ENCODE data around the gene PRKD1.
"Not testable (repeated sequence)": the region's sequence is repeated elsewhere in the genome, so short reads cannot be mapped to it uniquely, and the experiment has no call there.

The PRKD1 gene

DNA sequence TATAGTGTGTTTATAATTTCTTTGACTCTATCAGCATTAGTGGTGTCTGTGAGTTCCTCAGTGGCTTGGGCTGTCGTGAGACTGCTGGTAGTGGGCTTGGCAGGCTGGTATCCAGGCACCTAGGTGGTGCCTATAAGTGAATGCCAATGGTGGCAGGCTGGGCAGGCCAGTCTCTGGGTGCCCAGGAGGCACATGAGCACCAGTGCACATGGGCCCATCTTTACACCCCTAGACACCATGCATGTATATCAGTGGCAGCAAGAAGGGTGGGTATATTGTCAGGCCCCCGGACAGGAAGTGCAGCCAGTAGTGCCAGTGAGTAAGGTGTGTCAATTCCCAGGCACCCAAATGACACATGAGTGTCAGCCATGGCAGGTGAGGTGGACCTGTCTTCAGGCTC, 138.2 kb downstream of the PRKD1 start:
- no peak for DNase-seq

DNA sequence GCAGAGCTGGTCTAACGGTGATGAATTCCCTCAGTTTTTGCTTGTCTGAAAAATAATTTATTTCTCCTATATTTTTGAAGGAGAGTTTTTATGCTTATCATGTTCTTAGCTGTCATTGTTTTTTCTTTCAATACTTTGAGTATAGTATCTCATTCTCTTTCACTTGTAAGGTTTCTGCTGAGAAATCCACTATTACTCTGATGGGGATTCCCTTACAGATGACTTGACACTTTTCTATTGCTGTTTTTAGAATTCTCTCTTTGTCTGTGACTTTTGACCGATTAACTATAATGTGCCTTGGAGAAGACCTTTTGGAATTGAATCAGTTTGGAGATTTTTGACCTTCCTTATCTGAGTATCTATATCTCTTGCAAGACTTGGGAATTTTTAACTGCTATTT, 139.6 kb downstream of the PRKD1 start:
- no peak for DNase-seq

DNA sequence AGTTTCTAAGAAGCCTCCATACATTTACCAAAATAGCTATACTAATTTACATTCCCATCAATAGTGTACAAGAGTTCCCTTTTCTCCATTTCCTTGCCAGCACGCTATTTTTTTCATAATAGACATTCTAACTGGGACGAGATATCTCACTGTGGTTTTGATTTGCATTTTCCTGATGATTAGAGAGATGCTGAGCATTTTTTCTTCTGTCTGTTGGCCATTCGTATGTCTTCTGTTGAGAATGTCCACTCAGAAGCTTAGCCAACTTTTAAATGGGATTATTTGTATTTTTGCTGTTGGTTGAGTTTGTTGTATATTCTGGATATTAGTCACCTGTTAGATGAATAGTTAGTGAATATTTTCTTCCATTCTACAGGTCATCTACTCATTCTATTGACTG, 144.1 kb downstream of the PRKD1 start:
- DNase-seq, result no peak

DNA sequence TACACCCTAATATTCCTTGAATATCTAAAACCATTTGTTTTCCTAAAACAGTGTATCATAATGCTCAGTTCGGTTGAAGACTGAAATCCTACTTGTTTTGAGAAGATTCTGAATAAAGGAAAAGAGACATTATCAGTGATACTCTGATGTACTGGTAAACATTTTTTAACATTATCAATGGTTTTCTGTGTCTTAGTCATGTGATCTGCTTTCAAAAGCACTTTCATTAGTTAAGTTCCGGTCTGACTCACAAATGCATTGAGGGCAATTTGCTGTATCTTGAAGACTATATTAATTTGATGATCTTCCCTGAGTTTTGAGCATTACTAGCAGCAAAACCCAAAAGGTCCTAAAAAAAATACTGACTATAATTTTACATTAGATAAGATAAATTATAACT, 145.6 kb downstream of the PRKD1 start:
- no peak for DNase-seq

DNA sequence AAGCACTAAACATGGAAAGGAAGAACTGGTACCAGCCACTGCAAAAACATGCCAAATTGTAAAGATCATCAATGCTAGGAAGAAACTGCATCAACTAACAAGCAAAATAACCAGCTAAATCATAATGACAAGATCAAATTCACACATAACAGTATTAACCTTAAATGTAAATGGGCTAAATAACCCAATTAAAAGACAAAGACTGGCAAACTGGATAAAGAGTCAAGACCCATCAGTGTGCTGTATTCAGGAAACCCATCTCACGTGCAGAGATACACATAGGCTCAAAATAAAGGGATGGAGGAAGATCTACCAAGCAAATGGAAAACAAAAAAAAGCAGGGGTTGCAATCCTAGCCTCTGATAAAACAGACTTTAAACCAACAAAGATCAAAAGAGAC, 150.5 kb downstream of the PRKD1 start:
- DNase-seq, result not testable (repeated sequence)

DNA sequence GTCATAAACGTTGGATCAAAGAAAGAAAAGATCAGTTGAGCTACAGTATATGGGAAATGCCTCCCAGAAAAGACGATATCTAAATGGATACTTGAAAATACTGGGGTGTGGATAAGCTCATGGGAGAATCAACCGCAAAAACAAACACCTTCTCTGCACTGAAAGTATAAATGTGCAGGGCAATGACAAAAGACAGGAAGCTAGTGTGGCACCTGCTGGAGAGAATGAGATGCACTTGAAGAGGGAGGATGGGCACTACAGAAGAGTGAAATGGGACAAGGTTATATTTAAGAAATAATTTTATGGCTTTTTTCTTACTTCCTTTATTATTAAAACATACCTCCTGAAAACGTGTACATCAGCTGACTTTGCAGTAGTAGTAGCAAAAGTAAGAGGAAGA, 153.7 kb downstream of the PRKD1 start:
- peak; percentile 91 for DNase-seq

DNA sequence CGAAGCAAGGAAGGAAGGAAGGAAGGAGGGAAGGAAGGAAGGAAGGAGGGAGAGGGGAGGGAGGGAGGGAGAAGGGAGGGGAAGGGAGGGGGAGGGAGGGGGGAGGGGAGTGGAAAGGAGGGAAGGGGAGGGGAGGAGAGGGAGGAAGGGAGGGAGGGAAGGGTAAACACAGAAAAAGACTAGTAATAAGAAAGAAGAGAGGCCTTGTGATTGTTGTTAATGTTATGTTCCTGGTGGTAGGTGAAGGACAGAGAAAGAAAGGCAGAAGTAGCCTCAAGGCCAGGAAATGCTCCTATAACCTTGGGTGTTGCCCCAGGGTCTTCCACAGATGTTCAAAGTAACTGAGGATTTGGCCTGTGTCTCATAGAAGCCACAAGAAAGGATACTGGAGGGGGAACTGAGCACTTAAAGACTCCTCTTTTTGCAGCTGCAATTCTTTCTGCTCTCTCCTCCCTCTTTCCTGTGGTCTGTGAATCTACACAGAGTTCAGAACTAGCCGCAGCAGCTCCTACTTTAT, 164.2 kb downstream of the PRKD1 start:
- DNase-seq, result no peak

DNA sequence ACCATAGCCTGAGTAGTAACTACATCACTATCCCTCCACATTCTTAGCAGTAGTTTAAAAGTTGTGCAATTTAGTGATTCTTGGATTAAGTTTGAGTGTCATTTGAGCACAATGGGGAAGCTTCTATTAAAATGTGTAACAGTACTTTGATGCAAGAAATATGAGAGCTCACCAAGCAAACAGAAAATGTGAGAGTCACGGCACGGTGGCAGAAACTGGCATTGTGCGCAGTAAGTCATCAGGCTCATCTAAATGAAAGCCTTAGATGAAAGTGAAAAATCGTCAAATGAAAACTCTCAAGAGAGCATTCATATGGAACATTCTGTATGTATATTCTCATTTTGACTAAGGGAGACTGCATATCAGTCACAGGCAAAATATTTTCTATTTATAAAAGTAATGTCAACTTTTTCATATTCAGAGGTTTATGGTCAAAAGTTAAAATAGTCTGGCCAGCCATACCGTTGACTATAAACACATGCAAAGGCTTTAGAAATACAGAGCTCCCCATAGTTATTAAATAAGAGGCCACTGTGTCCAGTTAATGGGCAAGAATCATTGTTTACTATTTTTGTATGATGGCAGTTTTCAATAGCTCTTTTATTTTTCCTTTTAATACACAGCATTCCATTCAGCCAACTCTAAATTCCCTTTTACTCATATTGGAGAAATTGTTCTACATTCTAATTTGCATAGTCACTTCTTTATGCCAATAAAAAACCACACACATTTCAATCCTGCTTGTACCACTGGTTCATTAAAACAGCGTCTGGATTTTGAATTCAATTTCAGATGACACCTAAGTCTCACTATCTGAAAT, 167.9 kb downstream of the PRKD1 start:
- DNase-seq, result no peak

DNA sequence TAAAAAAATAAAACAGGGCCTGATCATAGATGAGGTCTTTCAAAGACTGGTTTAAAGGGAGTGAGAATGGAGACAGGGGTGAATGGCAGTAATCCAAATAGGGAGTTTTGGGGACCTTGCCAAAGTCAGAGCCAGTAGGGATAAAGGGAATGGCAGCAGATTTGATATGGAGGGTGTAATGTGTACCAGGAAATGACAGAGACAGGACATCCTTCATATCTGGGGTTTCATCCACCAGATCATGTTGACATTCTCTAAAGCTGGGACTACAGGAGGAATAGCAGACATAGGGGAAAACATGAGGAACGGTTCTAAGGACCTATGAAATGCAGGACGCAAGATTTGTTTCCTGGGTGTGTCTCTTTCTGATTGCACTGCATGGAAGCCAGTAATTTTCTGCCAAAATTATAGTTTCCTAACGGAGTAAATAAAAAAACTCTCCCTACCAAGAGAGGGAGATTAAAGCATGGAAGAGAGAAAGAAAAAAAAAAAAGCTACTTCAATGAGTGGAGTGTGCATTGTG, 169.9 kb downstream of the PRKD1 start:
- DNase-seq, result peak; percentile 61

DNA sequence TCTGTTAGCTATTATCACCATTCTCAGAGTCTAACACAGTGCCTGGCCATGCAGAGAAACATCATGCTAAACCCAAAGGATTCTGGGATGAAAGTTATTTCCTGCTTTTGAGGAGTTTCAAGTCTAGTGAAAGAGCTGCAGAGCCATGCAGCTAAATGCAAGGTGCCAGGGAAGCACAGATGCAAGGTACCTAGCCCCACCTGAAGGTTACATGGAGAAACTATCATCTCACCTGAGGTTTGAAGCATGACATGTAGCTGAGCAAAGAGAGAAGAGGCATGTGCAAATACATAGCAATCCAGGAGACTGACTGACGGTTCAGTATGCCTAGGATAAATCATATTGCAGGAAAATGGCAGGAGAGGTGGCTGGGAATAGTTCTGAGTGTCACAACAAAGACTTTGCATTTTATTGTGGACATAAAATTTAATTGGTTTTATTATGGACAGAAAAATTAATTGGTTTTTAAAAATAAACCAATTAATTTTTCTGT, 170.4 kb downstream of the PRKD1 start:
- DNase-seq, result peak; percentile 47

DNA sequence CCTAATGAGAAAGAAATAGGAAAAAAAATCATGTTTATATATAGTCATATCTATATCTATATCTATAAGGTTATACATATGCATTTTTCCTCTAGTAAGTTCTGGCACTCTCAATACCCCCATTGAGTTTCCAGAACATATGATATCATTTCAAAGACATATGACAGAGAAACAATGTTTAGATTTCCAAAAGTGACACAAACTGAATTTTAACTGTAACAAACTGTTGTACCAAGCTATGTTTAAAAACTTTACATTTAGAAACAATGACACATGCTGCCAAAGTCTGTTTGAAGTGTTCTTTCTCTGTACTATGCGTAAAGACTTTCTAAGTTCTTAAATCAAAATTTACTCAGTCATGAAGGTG, 171.6 kb downstream of the PRKD1 start:
- DNase-seq, result no peak

DNA sequence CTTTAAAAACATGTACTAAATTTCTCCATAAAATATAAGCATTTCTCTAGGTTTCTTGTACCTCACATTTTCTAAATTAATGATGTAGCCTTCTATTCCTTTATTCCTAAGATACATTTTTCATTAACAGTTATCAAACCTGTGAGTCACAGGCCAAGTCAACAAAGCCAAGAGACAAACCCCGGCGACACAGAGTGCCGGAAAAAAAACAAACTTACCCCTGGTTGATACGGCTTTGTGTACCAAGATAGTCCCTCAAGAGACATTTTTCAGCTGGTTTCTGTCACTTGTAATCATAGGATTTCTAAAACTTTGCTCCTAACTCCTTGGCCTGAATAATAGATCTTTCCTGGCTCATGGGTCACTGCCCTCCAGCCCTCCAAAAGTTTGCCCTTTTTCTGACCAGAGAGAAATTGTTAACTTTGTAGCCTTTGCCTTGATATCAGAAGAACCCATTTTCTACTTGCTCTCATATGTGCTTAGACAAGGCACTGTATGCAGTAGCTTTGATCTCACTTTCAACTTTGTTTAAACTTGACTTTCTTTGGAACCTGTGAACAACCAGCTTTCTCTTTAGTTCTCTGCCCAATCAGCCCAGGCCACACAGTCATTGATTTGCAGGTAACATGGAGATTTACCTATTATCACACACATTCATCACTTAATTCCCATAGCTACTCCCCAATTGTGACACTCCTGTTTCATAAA, 172.2 kb downstream of the PRKD1 start:
- peak; percentile 13 for DNase-seq

DNA sequence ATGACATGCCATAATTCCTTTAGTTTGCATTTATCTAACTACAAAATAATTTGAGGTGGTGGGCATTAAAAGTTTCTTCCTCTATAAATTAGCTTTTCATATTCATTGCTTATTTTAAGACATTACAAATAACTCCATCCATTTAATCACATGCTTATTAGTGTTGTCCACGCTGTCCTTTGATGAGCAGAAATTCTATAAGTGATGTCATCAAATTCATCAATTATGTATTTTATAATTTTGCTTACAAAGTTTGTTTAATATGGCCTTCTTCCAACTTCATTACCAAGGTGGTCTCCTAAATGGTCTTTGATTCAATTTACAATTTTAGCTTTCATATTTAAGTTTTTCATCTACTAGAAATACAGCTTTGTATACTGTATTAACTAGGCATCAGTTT, 173.5 kb downstream of the PRKD1 start:
- no peak for DNase-seq

DNA sequence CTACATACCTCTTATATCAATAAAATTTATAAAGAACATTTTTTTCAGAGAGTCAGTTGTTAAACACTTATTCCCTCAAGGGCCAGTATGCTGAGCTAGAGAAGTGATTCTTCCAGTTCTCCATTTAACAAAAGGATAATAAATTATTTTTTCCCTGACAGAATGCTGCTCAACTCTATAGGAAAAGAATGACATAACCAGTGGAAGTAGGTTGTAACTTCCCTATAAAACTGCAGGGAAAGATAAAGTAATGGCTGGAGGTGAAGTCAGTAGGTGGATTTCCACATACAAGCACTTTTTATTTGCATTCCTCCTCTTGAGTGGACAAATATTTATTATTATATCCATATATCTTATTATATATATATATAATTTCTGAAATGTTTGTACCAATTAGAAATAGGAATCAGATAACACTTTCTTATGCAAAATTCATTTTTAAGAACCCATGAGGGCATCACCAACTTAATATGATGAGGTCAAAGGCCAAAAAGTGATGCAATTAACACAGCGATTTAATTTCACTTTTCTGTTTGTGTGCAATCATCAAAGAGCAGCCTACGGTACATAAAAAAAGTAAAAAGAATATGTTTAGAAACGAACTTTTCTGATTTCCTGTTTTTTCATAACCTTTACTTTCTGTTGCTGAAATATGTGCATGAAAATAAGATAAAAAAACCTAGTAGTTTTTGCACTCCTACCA, 175.3 kb downstream of the PRKD1 start:
- no peak for DNase-seq

DNA sequence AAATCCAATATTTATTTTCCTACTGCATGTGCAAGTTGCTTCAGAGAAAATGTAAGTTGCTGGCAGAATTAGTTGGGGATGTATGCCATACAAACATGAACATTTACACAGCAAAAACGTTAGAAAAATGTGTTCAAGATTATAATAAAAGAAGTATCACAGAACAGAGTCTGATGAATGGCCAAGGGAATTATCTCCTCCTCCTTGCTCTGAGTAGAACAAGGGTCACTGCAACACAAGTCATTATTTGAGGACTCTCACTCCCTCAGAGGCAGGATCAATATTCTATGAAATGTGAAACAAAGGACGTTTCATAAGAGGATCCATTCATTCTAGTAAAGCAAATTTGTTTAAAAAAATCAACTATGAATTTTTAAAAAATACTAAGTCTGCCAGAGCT, 177.8 kb downstream of the PRKD1 start:
- DNase-seq, result no peak

DNA sequence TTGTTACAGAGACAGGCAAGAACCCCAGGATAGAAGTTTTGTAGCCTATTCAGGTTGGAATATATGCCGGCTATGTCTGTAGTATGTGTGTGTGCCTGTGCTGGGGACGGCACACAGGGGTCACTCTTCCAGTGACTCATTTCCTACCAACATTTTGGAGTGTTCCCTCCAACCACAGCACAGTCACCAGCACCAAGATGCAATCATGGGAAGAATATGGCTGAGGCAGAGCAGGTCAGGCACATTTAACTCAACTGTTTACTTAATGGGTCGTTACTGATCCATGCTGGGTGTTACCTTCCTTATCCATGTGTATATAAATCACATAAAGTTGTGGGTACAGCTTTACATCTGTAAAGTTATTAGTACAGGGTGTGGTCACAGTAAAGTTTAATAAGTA, 178.3 kb downstream of the PRKD1 start:
- DNase-seq, result no peak

DNA sequence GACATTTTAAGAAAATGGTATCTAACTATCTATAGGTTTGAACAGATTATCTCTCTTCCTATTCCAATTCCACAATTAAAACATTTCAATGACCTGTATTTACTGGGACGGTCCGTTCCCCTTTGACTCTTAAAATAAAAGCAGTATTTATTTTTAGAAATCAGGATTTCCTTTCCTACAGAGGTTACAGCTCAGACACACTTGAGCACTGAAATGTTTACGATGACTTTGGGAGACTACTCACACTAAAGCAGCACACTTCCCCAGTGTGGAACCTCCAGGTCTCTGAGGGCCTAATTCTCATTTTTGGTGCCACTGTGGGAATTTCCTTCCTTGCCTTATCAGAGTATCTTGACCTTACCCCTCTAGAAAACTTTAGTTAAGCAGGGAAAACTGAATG, 181.8 kb downstream of the PRKD1 start:
- DNase-seq, result no peak

DNA sequence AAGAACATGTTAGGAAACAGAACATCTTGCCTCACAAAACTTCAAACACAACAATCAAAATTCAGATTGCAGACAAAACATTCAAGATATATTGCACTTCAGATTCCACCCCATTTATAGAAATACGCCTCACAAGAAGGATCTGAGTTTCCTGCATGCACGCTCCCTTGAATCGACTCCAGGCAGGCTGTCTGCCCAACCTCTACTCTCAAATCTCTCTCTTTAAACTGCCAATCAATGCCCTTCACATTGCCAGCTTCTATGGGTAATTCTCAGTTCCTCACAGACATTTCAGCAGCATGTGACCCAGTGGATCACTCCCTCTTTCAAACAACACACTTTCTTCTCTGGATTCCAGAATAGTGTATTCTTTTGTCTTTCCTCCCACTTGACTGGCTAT, 184.1 kb downstream of the PRKD1 start:
- peak; percentile 37 for DNase-seq

DNA sequence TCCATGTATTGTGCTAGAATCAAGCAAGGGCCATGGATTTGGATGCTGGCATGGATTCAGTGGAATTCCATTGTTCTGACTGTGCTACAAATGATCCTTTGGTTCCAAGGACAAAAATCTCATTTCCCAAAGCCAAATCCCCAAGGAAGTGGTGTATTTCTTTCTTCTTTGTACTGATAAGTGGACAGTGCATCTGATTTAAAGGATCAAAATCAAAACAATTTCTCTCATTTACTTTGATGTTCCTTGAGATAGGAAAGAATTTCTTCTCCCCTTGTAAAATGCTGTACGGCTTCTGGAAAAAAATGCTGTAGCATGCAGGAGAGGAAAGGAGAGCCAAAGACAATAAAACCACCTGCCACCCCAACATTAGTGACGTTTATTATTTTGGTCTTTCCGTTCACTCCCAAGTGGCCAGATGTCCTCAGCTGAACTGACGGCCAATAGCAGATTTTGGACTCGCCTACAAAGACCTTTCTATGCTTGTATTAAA, 185.7 kb downstream of the PRKD1 start:
- peak; percentile 90 for DNase-seq

DNA sequence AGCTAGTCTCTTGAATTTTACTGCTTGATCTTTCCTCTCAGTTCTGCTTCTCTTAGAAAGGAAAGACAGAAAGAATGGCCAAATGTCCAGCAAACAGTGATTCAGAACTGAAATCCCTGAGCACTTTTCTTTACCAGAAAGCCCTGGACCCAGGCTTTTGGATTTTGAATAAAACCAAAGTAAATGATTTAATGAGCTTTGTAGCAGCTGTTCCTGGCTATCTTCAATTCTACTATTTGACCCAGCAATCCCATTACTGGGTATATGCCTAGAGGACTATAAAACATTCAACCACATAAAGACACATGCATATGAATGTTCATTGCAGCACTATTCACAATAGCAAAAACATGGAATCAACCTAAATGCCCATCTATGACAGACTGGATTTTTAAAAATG, 187.2 kb downstream of the PRKD1 start:
- DNase-seq, result no peak

DNA sequence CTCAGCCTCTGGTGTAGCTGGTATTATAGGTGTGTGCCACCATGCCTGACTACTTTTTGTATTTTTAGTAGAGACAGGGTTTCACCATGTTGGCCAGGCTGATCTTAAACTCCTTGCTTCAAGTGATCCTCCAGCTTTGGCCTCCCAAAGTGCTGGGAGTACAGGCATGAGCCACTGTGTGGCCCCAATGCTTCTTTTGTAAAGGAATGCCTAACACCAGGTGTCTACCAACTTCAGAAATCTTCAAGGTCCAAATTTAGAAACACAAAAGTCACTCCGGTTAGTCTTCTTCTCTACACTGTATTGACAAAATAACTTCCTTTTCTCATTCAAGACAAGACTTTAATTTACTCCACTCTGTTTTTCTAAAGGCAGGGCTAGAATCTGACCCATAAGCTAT, 188.7 kb downstream of the PRKD1 start:
- DNase-seq, result peak; percentile 9

DNA sequence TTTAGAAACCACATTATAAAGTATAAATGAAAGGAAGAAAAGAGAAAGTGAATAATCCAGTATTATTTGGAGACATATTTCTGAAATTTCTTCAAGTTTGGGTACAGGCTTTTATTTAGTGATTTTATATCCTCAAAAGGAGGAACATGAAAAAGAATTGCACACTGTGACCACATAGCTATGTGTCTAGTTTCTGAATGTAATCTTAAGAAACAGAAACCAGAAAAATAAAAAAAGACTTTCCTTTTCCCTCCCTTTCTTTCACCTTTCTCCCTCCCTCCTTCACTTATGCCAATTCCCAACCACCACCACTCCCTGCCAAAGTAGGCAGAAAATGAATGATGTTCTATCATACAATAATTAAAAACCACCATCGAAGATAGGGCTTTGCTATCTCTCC, 189.6 kb downstream of the PRKD1 start:
- peak; percentile 41 for DNase-seq

DNA sequence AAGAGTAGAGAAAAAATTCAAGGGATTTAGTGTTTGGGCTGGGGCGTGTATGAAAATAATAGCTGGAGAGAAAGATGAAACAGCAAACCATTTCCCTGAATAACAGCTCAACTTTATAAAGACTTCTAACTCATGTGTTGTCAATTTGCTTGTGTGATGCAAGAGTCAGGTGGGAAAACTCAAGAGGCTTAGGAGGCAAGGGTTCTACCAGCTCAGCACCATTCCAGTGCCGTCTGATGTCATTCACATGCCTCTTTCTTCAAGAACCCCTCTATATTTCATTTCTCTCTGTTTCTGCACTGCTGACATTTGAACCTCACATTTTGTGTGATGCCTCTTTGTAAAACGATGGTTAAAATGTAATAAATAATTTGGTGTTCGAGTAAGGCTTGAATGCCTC, 192.2 kb downstream of the PRKD1 start:
- peak; percentile 52 for DNase-seq
